SK-N-SH (cell line): ENCODE measurements around the gene RASGEF1C.

ENCODE experiments used
- EP300 ChIP-seq, 2 experiments: IDR thresholded peaks; 2 replicates each; pipeline versions ENCODE4 v1.4.0 to v1.6.1; 2012; ENCODE audit warnings: borderline replicate concordance in 1 of 2, low read depth in 1 of 2, low read length in 1 of 2
- YY1 ChIP-seq: IDR thresholded peaks from 2 replicates; pipeline ENCODE4 v1.4.0; 2012; ENCODE audit warnings: low read depth, mild to moderate bottlenecking
- TF ChIP-seq, protein P1 (sequence below): IDR thresholded peaks from 2 replicates; pipeline ENCODE4 v1.6.1; 2012; ENCODE audit warnings: mild to moderate bottlenecking, low read depth, low read length, moderate library complexity

DNA sequence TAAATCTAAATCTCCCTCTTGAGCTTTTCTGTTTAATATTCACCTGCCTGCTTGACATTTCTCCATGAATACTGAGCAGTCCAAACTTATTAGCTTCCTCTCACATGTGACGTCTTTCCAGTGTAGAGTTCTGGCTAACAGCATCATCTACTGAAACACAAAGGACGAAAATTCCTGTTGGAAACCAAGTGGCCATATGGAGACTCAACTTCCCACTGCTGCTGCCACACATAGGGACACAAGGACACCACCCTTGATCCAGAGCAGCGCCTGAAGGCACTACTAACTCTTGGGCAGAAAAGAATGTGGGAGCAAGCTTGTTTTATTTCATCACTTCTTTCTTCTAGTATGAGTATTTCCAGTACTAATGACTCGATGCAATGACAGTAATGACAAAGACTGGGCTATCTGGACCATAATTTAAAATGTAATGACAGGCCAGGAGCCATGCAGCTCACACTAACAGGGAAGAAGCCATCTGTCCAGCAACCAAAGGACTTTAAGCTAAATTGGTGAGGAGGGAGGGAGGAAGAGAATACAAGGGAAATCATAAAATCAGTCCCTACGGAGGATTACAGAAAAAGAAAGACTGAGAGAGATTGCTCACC lies 156.7 kb downstream of the RASGEF1C start:
- TF ChIP-seq, protein P1, sequence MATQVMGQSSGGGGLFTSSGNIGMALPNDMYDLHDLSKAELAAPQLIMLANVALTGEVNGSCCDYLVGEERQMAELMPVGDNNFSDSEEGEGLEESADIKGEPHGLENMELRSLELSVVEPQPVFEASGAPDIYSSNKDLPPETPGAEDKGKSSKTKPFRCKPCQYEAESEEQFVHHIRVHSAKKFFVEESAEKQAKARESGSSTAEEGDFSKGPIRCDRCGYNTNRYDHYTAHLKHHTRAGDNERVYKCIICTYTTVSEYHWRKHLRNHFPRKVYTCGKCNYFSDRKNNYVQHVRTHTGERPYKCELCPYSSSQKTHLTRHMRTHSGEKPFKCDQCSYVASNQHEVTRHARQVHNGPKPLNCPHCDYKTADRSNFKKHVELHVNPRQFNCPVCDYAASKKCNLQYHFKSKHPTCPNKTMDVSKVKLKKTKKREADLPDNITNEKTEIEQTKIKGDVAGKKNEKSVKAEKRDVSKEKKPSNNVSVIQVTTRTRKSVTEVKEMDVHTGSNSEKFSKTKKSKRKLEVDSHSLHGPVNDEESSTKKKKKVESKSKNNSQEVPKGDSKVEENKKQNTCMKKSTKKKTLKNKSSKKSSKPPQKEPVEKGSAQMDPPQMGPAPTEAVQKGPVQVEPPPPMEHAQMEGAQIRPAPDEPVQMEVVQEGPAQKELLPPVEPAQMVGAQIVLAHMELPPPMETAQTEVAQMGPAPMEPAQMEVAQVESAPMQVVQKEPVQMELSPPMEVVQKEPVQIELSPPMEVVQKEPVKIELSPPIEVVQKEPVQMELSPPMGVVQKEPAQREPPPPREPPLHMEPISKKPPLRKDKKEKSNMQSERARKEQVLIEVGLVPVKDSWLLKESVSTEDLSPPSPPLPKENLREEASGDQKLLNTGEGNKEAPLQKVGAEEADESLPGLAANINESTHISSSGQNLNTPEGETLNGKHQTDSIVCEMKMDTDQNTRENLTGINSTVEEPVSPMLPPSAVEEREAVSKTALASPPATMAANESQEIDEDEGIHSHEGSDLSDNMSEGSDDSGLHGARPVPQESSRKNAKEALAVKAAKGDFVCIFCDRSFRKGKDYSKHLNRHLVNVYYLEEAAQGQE, result no peak
- TF ChIP-seq YY1 (no peak), EP300 (IDR thresholded peaks at IDR 0.05; ENCODE audit: borderline replicate concordance in 1 of 2, low read depth in 1 of 2, low read length in 1 of 2) (no peak)
